GM12864 (cell line): ENCODE measurements around the gene ITGB4.

Experiments
- DNase-seq: peaks from one replicate; pipeline ENCODE4 v3.0.0-alpha.2; 2011; ENCODE audit warnings: low read depth
- H3K4me3 ChIP-seq: 2 replicates; pipeline ENCODE4 v1.5.1; 2011; ENCODE audit warnings: mild to moderate bottlenecking, low read depth, low read length, control low read depth
- CTCF ChIP-seq: IDR thresholded peaks from 2 replicates; pipeline ENCODE4 v1.5.1; 2011; ENCODE audit warnings: low read depth, mild to moderate bottlenecking, moderate library complexity, low read length, control low read depth, inconsistent platforms; ENCODE audit errors: missing control alignments

The ITGB4 gene

GRCh38 chr17:75783069-75783783, 62.0 kb downstream of the ITGB4 start:
- peak; percentile 83 for DNase-seq
- TF ChIP-seq CTCF, result peak; percentile 68
- H3K4me3 ChIP-seq, result no peak overlapping the region; the same call in 1 of the 2 replicates

- TF ChIP-seq CTCF, result no peak
- no peak for DNase-seq
- H3K4me3 ChIP-seq, result peak overlapping the region; percentile 78
These were observed 62.7 kb downstream of the ITGB4 start for GRCh38 chr17:75783803-75784472.

- DNase-seq, result peak; percentile 99
- no peak for TF ChIP-seq CTCF
- H3K4me3 ChIP-seq, result peak within 1 kb of the TSS; percentile 78
These were observed 63.3 kb downstream of the ITGB4 start, which contains the start of gene UNK for GRCh38 chr17:75784473-75785015. UNK (plus strand) TSS chr17:75784806; CDS start chr17:75784881, 75 bp downstream.

GRCh38 chr17:75785016-75785890, 64.0 kb downstream of the ITGB4 start:
- no peak for DNase-seq
- peak overlapping the region; percentile 78 for H3K4me3 ChIP-seq
- no peak for TF ChIP-seq CTCF

- no peak for DNase-seq
- no peak overlapping the region for H3K4me3 ChIP-seq
- no peak for TF ChIP-seq CTCF
These were observed 70.0 kb downstream of the ITGB4 start for GRCh38 chr17:75791254-75791653.

- H3K4me3 ChIP-seq, result no peak overlapping the region
- TF ChIP-seq CTCF, result no peak
- DNase-seq, result no peak
These were observed 72.2 kb downstream of the ITGB4 start for GRCh38 chr17:75793460-75793859.
